Measurements from ENCODE around the gene PLXDC2.

GRCh38 chr10:20114179-20114578, 297.9 kb downstream of the PLXDC2 start:
- TF ChIP-seq CTCF (IDR thresholded peaks at IDR 0.05; ENCODE audit: low read depth, low read length, poor library complexity, severe bottlenecking) (no peak), EZH2phosphoT487 (IDR thresholded peaks at IDR 0.05; ENCODE audit: borderline replicate concordance, low read length) (no peak)
